Mesenchymal stem cell (in vitro differentiated cells and primary cell): Measurements from ENCODE around the gene CDH23.

Source experiments
- DNase-seq: peaks from one replicate; pipeline ENCODE4 v3.0.0-alpha.2; 2013
- H2AFZ ChIP-seq: one replicate; pipeline ENCODE4 v1.6.1; 2013; ENCODE audit warnings: low read depth, mild to moderate bottlenecking, control low read depth, inconsistent platforms, low read length, moderate library complexity
- H2AK5ac ChIP-seq: 2 replicates; pipeline ENCODE4 v1.6.1; 2013; ENCODE audit warnings: low read length, moderate library complexity, mild to moderate bottlenecking, inconsistent platforms; ENCODE audit not compliant: severe bottlenecking
- H2BK120ac ChIP-seq: one replicate; pipeline ENCODE4 v1.6.1; 2013; ENCODE audit warnings: low read depth, mild to moderate bottlenecking, inconsistent platforms, low read length, moderate library complexity
- H2BK12ac ChIP-seq, 2 experiments: one replicate each; pipeline ENCODE4 v1.6.1; 2013; ENCODE audit warnings: inconsistent platforms in 2 of 2, low read length in 2 of 2, mild to moderate bottlenecking in 2 of 2, moderate library complexity in 2 of 2, control low read depth in 1 of 2
- H2BK15ac ChIP-seq: one replicate; pipeline ENCODE4 v1.6.1; 2013; ENCODE audit warnings: mild to moderate bottlenecking, low read depth, inconsistent platforms; ENCODE audit not compliant: poor library complexity, severe bottlenecking
- H2BK5ac ChIP-seq: 2 replicates; pipeline ENCODE4 v1.6.1; 2013; ENCODE audit warnings: low read depth, mild to moderate bottlenecking, low read length, control low read depth, inconsistent platforms; ENCODE audit not compliant: poor library complexity, severe bottlenecking
- H3K14ac ChIP-seq, 2 experiments: one replicate each; pipeline ENCODE4 v1.6.1; 2013; ENCODE audit warnings: inconsistent platforms in 2 of 2, low read length in 2 of 2, control low read depth in 1 of 2, mild to moderate bottlenecking in 1 of 2, moderate library complexity in 1 of 2
- H3K18ac ChIP-seq, 2 experiments: one replicate each; pipeline ENCODE4 v1.6.1; 2013; ENCODE audit warnings: inconsistent platforms in 2 of 2, low read length in 2 of 2, control low read depth in 1 of 2, low read depth in 1 of 2, mild to moderate bottlenecking in 1 of 2
- H3K23ac ChIP-seq, 2 experiments: one replicate each; pipeline ENCODE4 v1.6.1; 2013; ENCODE audit warnings: inconsistent platforms in 2 of 2, low read length in 2 of 2, mild to moderate bottlenecking in 2 of 2, moderate library complexity in 2 of 2, control low read depth in 1 of 2
- H3K27ac ChIP-seq: 2 replicates; pipeline ENCODE4 v1.5.1; 2013; ENCODE audit warnings: mild to moderate bottlenecking, moderate library complexity, low read length, control low read depth, inconsistent platforms; ENCODE audit not compliant: poor library complexity, severe bottlenecking
- H3K27me3 ChIP-seq, 2 experiments: 2 replicates each; pipeline versions ENCODE4 v1.6.1 to v1.7.0; 2013; ENCODE audit warnings: low read length in 2 of 2, mild to moderate bottlenecking in 2 of 2, moderate library complexity in 2 of 2, control low read depth in 1 of 2, inconsistent platforms in 1 of 2; ENCODE audit not compliant: control insufficient read depth in 1 of 2, insufficient read depth in 1 of 2
- H3K36me3 ChIP-seq, 2 experiments: 2 replicates each; pipeline versions ENCODE4 v1.6.1 to v1.7.0; 2013; ENCODE audit warnings: low read length in 2 of 2, control low read depth in 1 of 2, inconsistent platforms in 1 of 2, low read depth in 1 of 2, mild to moderate bottlenecking in 1 of 2; ENCODE audit not compliant: insufficient read depth in 2 of 2, control insufficient read depth in 1 of 2
- H3K4ac ChIP-seq, 2 experiments: one replicate each; pipeline ENCODE4 v1.6.1; 2013; ENCODE audit warnings: inconsistent platforms in 2 of 2, low read length in 2 of 2, mild to moderate bottlenecking in 2 of 2, moderate library complexity in 2 of 2, control low read depth in 1 of 2, low read depth in 1 of 2
- H3K4me1 ChIP-seq: 2 replicates; pipeline ENCODE4 v1.6.1; 2013; ENCODE audit warnings: low read depth, low read length, control low read depth; ENCODE audit not compliant: control insufficient read depth, insufficient read depth
- H3K4me2 ChIP-seq: 2 replicates; pipeline ENCODE4 v1.6.1; 2013; ENCODE audit warnings: low read length, mild to moderate bottlenecking, inconsistent platforms; ENCODE audit not compliant: poor library complexity, severe bottlenecking
- H3K4me3 ChIP-seq, 2 experiments: 2 replicates each; pipeline versions ENCODE4 v1.5.1 to v1.7.0; 2013; ENCODE audit warnings: low read length in 2 of 2, mild to moderate bottlenecking in 2 of 2, control low read depth in 1 of 2, low read depth in 1 of 2; ENCODE audit not compliant: insufficient read depth in 1 of 2
- H3K79me1 ChIP-seq: replicated peaks from 2 replicates; pipeline ENCODE4 v1.6.1; 2013; ENCODE audit warnings: mild to moderate bottlenecking, control low read depth, low read length, inconsistent platforms; ENCODE audit not compliant: poor library complexity, severe bottlenecking
- H3K9ac ChIP-seq: 2 replicates; pipeline ENCODE4 v1.7.0; 2013; ENCODE audit warnings: mild to moderate bottlenecking, low read length, moderate library complexity
- H3K9me3 ChIP-seq: 2 replicates; pipeline ENCODE4 v1.7.0; 2013; ENCODE audit warnings: mild to moderate bottlenecking, low read length; ENCODE audit not compliant: control insufficient read depth
- H4K8ac ChIP-seq: one replicate; pipeline ENCODE4 v1.6.1; 2013; ENCODE audit warnings: inconsistent platforms, mild to moderate bottlenecking, low read length, moderate library complexity
- H4K91ac ChIP-seq: one replicate; pipeline ENCODE4 v1.6.1; 2013; ENCODE audit warnings: mild to moderate bottlenecking, low read length, inconsistent platforms
- WGBS: methylation state at CpG from one replicate; pipeline ENCODE4 v1.1.7; 2013; ENCODE audit warnings: mixed read lengths; 5-methylcytosine and 5-hydroxymethylcytosine counted together

CDH23 gene

GRCh38 chr10:71611709-71612422 lies 215.1 kb downstream of the CDH23 start:
- Histone ChIP-seq H3K9ac (no peak overlapping the region), H4K91ac (no peak overlapping the region), H3K9me3 (no peaks in the 10 kb centered on the region), H2BK5ac (no peak overlapping the region), H2BK120ac (no peak overlapping the region), H4K8ac (no peak overlapping the region), H3K18ac (no peak overlapping the region), H2AK5ac (no peak overlapping the region), H2BK12ac (no peak overlapping the region), H3K79me1 (no peaks in the 10 kb centered on the region), H3K4me1 (no peaks in the 10 kb centered on the region), H3K14ac (no peak overlapping the region), H3K27me3 (peaks cover 0 to 45% of the 10 kb centered on the region in 2 experiments), H3K4ac (no peak overlapping the region), H3K4me3 (no peak overlapping the region), H3K23ac (no peak overlapping the region), H2BK15ac (no peak overlapping the region), H2AFZ (no peak overlapping the region), H3K4me2 (no peak overlapping the region), H3K36me3 (no peaks in the 10 kb centered on the region), H3K27ac (no peak overlapping the region)
- no peak for DNase-seq
- 88% methylated on average over 12 of the region's 12 CpGs for WGBS

GRCh38 chr10:71613261-71613777 lies 216.6 kb downstream of the CDH23 start:
- H2BK12ac ChIP-seq, result no peak overlapping the region
- H3K27ac ChIP-seq, result no peak overlapping the region
- no peak overlapping the region for H2BK120ac ChIP-seq
- no peak overlapping the region for H3K23ac ChIP-seq
- H2BK5ac ChIP-seq, result no peak overlapping the region
- no peak overlapping the region for H4K8ac ChIP-seq
- no peak overlapping the region for H2BK15ac ChIP-seq
- H3K4ac ChIP-seq, result no peak overlapping the region
- no peaks in the 10 kb centered on the region for H3K4me1 ChIP-seq
- H3K18ac ChIP-seq, result no peak overlapping the region
- H3K79me1 ChIP-seq, result no peaks in the 10 kb centered on the region
- 79% methylated on average over 2 of the region's 2 CpGs for WGBS
- H2AFZ ChIP-seq, result no peak overlapping the region
- H2AK5ac ChIP-seq, result no peak overlapping the region
- H3K27me3 ChIP-seq, result peaks cover 0 to 45% of the 10 kb centered on the region in 2 experiments
- H3K14ac ChIP-seq, result no peak overlapping the region
- H3K4me3 ChIP-seq, result peak overlapping the region in 1 of 2 experiments; percentile 6
- no peak overlapping the region for H3K4me2 ChIP-seq
- no peak overlapping the region for H4K91ac ChIP-seq
- H3K9me3 ChIP-seq, result peaks cover 6% of the 10 kb centered on the region
- H3K9ac ChIP-seq, result no peak overlapping the region
- no peaks in the 10 kb centered on the region for H3K36me3 ChIP-seq
- DNase-seq, result no peak

- Histone ChIP-seq H2BK15ac (no peak overlapping the region), H3K18ac (no peak overlapping the region), H3K9me3 (peaks cover 6% of the 10 kb centered on the region), H3K36me3 (no peaks in the 10 kb centered on the region), H2BK120ac (no peak overlapping the region), H3K4me1 (no peaks in the 10 kb centered on the region), H3K9ac (no peak overlapping the region), H3K23ac (no peak overlapping the region), H2BK12ac (no peak overlapping the region), H3K27me3 (peaks cover 0 to 45% of the 10 kb centered on the region in 2 experiments), H3K4ac (no peak overlapping the region), H2BK5ac (no peak overlapping the region), H2AK5ac (no peak overlapping the region), H3K4me3 (peak overlapping the region in 1 of 2 experiments; percentile 6), H4K91ac (no peak overlapping the region), H3K79me1 (no peaks in the 10 kb centered on the region), H3K14ac (no peak overlapping the region), H2AFZ (no peak overlapping the region), H4K8ac (no peak overlapping the region), H3K4me2 (no peak overlapping the region), H3K27ac (no peak overlapping the region)
- 97% methylated on average over 4 of the region's 4 CpGs for WGBS
- no peak for DNase-seq
These were observed 217.2 kb downstream of the CDH23 start for GRCh38 chr10:71613877-71614276.

GRCh38 chr10:71614946-71615345 lies 218.2 kb downstream of the CDH23 start:
- Histone ChIP-seq H2BK5ac (no peak overlapping the region), H3K23ac (no peak overlapping the region), H3K4me1 (no peaks in the 10 kb centered on the region), H3K27me3 (peaks cover 0 to 45% of the 10 kb centered on the region in 2 experiments), H3K4me3 (no peak overlapping the region), H3K9ac (no peak overlapping the region), H2BK120ac (no peak overlapping the region), H2BK15ac (no peak overlapping the region), H3K4ac (no peak overlapping the region), H3K14ac (no peak overlapping the region), H3K9me3 (peaks cover 6% of the 10 kb centered on the region), H3K79me1 (no peaks in the 10 kb centered on the region), H3K27ac (no peak overlapping the region), H3K4me2 (no peak overlapping the region), H3K36me3 (no peaks in the 10 kb centered on the region), H2AK5ac (no peak overlapping the region), H2AFZ (no peak overlapping the region), H3K18ac (no peak overlapping the region), H2BK12ac (no peak overlapping the region), H4K8ac (no peak overlapping the region), H4K91ac (no peak overlapping the region)
- DNase-seq, result no peak
- WGBS, result 94% methylated on average over 4 of the region's 5 CpGs
